Measurements from ENCODE around the gene TAS2R30.

Gene TAS2R30

DNA sequence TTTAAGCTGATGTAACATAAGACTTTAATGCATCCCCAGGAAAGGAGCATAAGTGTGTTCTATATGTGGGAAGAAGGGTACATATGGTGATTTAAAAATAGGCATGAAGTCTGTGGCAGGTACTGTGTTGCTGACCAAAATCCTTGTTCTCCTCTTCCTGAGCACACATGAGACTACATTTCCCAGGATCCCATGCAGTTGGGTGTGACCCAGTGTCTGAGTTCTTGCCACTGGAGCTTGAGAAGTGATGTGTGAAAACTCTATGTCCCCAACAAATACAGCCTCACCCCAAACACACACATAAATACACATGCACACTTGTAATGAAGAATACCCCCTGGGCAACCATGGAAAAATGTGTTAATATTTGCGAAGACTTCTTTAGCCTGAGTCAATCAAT lies 28.1 kb upstream of the TAS2R30 start:
- peaks cover 0 to 17% (median 0%) of the 10 kb centered on the region in 3 donors for H3K36me3 ChIP-seq
- DNase-seq = no peak
- peaks cover 0 to 15% (median 0%) of the 10 kb centered on the region in 4 donors for H3K4me1 ChIP-seq
- no peaks in the 10 kb centered on the region for H3K9me3 ChIP-seq
- TF ChIP-seq, protein P1, sequence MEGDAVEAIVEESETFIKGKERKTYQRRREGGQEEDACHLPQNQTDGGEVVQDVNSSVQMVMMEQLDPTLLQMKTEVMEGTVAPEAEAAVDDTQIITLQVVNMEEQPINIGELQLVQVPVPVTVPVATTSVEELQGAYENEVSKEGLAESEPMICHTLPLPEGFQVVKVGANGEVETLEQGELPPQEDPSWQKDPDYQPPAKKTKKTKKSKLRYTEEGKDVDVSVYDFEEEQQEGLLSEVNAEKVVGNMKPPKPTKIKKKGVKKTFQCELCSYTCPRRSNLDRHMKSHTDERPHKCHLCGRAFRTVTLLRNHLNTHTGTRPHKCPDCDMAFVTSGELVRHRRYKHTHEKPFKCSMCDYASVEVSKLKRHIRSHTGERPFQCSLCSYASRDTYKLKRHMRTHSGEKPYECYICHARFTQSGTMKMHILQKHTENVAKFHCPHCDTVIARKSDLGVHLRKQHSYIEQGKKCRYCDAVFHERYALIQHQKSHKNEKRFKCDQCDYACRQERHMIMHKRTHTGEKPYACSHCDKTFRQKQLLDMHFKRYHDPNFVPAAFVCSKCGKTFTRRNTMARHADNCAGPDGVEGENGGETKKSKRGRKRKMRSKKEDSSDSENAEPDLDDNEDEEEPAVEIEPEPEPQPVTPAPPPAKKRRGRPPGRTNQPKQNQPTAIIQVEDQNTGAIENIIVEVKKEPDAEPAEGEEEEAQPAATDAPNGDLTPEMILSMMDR (IDR thresholded peaks at IDR 0.05) = no peak
- no peak overlapping the region for H3K27ac ChIP-seq
- H3K27me3 ChIP-seq = no peaks in the 10 kb centered on the region
- intact Hi-C loops (cut with DNase I; ENCODE audit: low total_unique reads) = no loop called here
- no peak overlapping the region for H3K4me3 ChIP-seq

DNA sequence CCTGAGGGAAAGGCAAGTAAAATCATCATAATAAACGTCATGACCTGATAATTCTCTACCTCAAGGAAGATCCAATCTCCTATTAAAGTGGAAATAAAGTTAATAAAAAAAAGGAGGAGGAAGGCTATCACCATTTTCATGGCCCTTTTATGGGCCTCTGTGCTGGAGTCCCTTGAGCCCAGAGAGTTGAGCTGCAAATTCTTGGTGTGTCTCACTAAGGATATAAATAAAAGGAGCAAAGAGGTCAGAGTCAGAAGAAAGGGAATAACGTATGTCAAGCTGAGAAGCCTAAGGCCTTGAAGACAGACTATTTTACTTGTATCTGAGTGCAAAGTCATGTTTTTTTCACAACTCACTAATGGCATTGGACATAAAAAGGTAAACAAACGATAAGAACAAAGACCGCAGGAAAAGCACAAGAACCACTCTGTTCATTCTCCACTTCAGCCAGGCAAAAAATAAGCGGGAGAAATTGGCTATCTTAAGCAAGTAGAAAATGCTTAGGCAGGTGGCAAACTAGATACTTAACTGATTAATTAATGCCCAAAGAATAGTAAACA lies 24.5 kb upstream of the TAS2R30 start:
- Histone ChIP-seq H3K4me1 (peaks cover 0 to 15% (median 0%) of the 10 kb centered on the region in 4 donors), H3K36me3 (peaks cover 0 to 9% (median 0%) of the 10 kb centered on the region in 3 donors), H3K4me3 (no peak overlapping the region), H3K9me3 (no peaks in the 10 kb centered on the region), H3K27ac (no peak overlapping the region), H3K27me3 (no peaks in the 10 kb centered on the region)
- intact Hi-C loops (cut with DNase I; ENCODE audit: low total_unique reads) = no loop called here
- DNase-seq = no peak
- TF ChIP-seq, protein P1 (IDR thresholded peaks at IDR 0.05) = no peak

GRCh38 chr12:11154400-11154925 lies 20.0 kb upstream of the TAS2R30 start:
- Histone ChIP-seq H3K27ac (no peak overlapping the region), H3K36me3 (no peaks in the 10 kb centered on the region), H3K4me3 (no peak overlapping the region), H3K4me1 (peaks cover 0 to 13% (median 0%) of the 10 kb centered on the region in 4 donors), H3K27me3 (no peaks in the 10 kb centered on the region), H3K9me3 (no peaks in the 10 kb centered on the region)
- DNase-seq = no peak
- intact Hi-C loops (cut with DNase I; ENCODE audit: low total_unique reads) = no loop called here
- TF ChIP-seq, protein P1 (IDR thresholded peaks at IDR 0.05) = no peak

DNA sequence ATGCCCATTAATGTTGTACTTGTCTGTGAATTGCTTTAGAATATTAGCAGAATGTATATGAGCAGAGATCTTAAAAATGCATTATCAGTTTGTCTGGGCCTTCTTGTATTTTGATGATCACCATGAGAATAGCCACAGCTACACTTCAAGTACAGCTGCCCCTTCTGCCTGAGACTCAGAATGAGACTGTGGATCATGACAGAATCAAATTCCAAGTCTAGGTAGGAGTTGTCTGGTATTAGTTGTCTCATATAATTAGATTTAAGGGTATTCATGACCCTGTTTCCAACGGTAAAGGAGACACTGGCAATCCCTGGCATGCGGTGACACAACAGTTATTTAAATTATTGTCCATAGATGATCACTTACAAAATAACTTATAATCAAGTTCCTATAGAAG lies 18.3 kb upstream of the TAS2R30 start:
- no peaks in the 10 kb centered on the region for H3K4me1 ChIP-seq
- no peak for DNase-seq
- no peaks in the 10 kb centered on the region for H3K36me3 ChIP-seq
- no peaks in the 10 kb centered on the region for H3K27me3 ChIP-seq
- H3K27ac ChIP-seq = no peak overlapping the region
- H3K4me3 ChIP-seq = no peak overlapping the region
- intact Hi-C loops (cut with DNase I; ENCODE audit: low total_unique reads) = no loop called here
- TF ChIP-seq, protein P1 (IDR thresholded peaks at IDR 0.05) = no peak
- H3K9me3 ChIP-seq = no peaks in the 10 kb centered on the region

DNA sequence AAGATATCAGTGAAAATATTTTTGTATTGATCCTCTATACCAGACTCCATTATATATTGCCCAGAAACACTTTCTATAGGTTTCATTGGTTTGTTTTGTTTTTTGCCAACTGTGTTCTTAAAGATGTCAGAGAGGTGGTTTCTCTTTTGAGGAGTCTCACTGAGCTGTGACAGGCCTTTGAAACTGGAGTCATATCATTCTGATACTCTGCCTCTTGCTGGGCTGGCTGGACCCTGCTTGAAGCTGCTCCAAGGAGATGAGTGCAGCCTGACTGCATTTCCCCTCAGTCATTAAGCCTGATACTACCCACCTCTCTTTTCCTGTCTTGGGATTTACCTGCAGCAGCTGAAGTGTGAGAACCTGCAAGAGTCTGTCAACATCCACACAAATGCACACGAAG lies 16.4 kb upstream of the TAS2R30 start:
- DNase-seq = no peak
- H3K9me3 ChIP-seq = no peaks in the 10 kb centered on the region
- H3K27ac ChIP-seq = no peak overlapping the region
- intact Hi-C loops (cut with DNase I; ENCODE audit: low total_unique reads) = no loop called here
- no peaks in the 10 kb centered on the region for H3K27me3 ChIP-seq
- H3K4me3 ChIP-seq = no peak overlapping the region
- H3K36me3 ChIP-seq = no peaks in the 10 kb centered on the region
- H3K4me1 ChIP-seq = no peaks in the 10 kb centered on the region
- TF ChIP-seq, protein P1 (IDR thresholded peaks at IDR 0.05) = no peak

Measured in tibial artery (tissue), 4 donors.